Astrocyte of the cerebellum (primary cell): ENCODE measurements around the gene HIBADH.

Experiments used
- DNase-seq: peaks from one replicate; pipeline ENCODE4 v3.0.0-alpha.2; 2011; ENCODE audit warnings: low read depth
- H3K4me3 ChIP-seq: 2 replicates; pipeline ENCODE4 v1.5.1; 2011; ENCODE audit warnings: mild to moderate bottlenecking, low read depth, low read length, moderate library complexity
- CTCF ChIP-seq: IDR thresholded peaks from 2 replicates; pipeline ENCODE4 v1.5.1; 2012; ENCODE audit warnings: low read length, low read depth, moderate library complexity, mild to moderate bottlenecking; ENCODE audit errors: missing control alignments
- in situ Hi-C: cut with HindIII; loops from 2 replicates; pipeline ENCODE4 v1.10.0; 2017; ENCODE audit warnings: low sequenced_read_pairs

HIBADH gene

GRCh38 chr7:27616914-27617548, 45.7 kb downstream of the HIBADH start:
- no peak for TF ChIP-seq CTCF
- in situ Hi-C loops = no loop called here

GRCh38 chr7:27616186-27616491, 46.5 kb downstream of the HIBADH start:
- TF ChIP-seq CTCF = no peak
- no peak for DNase-seq
- in situ Hi-C loops = no loop called here
- no peak overlapping the region for H3K4me3 ChIP-seq

More at GRCh38 chr7:27616914-27617548, 45.7 kb downstream of the HIBADH start:
- no peak overlapping the region for H3K4me3 ChIP-seq
- no peak for DNase-seq

GRCh38 chr7:27615420-27616185, 47.1 kb downstream of the HIBADH start:
- in situ Hi-C loops = no loop called here
- DNase-seq = no peak
- no peak overlapping the region for H3K4me3 ChIP-seq
- TF ChIP-seq CTCF = no peak

GRCh38 chr7:27614095-27614494, 48.6 kb downstream of the HIBADH start:
- no peak for DNase-seq
- in situ Hi-C loops = no loop called here
- H3K4me3 ChIP-seq = no peak overlapping the region
- TF ChIP-seq CTCF = no peak

- in situ Hi-C loops = no loop called here
- DNase-seq = no peak
- no peak for TF ChIP-seq CTCF
- no peak overlapping the region for H3K4me3 ChIP-seq
These were observed 51.6 kb downstream of the HIBADH start for GRCh38 chr7:27611059-27611458.

- no peak for DNase-seq
- in situ Hi-C loops = no loop called here
- no peak for TF ChIP-seq CTCF
- H3K4me3 ChIP-seq = no peak overlapping the region
These were observed 53.7 kb downstream of the HIBADH start for GRCh38 chr7:27608776-27609495.
